RWPE1 (cell line): ENCODE results near the gene MUC5AC.

Experiments
- CTCF ChIA-PET: fragments of 350-600 bp; sonication (Branson Sonifier 250); formaldehyde crosslinking; extraction: SDS; loops from one replicate; lab custom pipeline; 2021; lab: Yijun Ruan, JAX
- POLR2A ChIA-PET: fragments of 400-600 bp; formaldehyde crosslinking; extraction: SDS; loops from one replicate; lab custom pipeline; 2020; ENCODE audit warnings: antibody characterized with exemption; ENCODE audit not compliant: low non-redundant PET; lab: Yijun Ruan, JAX
- DNase-seq: peaks from one replicate; pipeline ENCODE4 v3.0.0; 2012; ENCODE audit warnings: low spot score
- H3K27ac ChIP-seq: fragments of 450-650 bp; 2 replicates; pipeline ENCODE4 v1.5.1; 2017
- TF ChIP-seq, protein P1 (sequence below): fragments of 450-650 bp; conservative IDR thresholded peaks from 2 replicates; pipeline ENCODE4 v1.5.1; 2017; ENCODE audit warnings: low read depth, mild to moderate bottlenecking

Gene MUC5AC

GRCh38 chr11:1123970-1124369 is 33.8 kb upstream of the MUC5AC start:
- CTCF ChIA-PET = no interaction called here

GRCh38 chr11:1125803-1126202 is 31.9 kb upstream of the MUC5AC start:
- POLR2A ChIA-PET = no interaction called here
- CTCF ChIA-PET = no interaction called here
- TF ChIP-seq, protein P1, sequence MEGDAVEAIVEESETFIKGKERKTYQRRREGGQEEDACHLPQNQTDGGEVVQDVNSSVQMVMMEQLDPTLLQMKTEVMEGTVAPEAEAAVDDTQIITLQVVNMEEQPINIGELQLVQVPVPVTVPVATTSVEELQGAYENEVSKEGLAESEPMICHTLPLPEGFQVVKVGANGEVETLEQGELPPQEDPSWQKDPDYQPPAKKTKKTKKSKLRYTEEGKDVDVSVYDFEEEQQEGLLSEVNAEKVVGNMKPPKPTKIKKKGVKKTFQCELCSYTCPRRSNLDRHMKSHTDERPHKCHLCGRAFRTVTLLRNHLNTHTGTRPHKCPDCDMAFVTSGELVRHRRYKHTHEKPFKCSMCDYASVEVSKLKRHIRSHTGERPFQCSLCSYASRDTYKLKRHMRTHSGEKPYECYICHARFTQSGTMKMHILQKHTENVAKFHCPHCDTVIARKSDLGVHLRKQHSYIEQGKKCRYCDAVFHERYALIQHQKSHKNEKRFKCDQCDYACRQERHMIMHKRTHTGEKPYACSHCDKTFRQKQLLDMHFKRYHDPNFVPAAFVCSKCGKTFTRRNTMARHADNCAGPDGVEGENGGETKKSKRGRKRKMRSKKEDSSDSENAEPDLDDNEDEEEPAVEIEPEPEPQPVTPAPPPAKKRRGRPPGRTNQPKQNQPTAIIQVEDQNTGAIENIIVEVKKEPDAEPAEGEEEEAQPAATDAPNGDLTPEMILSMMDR = no peak
- DNase-seq = no peak
- no peak overlapping the region for H3K27ac ChIP-seq

More at GRCh38 chr11:1123970-1124369, 33.8 kb upstream of the MUC5AC start:
- DNase-seq = no peak
- POLR2A ChIA-PET = no interaction called here
- TF ChIP-seq, protein P1 = no peak
- H3K27ac ChIP-seq = no peak overlapping the region

DNA sequence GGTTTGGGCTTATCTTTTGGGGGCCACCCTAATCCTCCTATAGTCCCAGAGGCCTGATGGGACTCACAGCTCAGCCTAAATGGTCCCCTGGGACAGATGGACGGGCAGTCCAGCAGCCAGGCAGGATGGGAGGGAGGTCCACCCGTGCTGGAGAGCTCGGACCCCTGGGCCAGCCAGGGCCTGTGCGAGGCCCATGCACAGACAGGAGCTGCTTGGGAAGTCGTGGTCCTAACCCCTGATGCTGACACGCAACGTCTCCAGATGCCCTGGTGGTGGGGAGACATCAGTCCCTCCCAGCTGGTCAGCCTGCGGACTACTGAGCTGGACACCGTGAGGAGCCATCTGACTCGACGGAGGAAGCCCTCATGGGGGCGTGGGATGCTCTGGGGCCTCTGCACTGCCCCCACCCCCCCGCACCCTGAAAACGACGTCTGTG is 31.2 kb upstream of the MUC5AC start:
- no peak overlapping the region for H3K27ac ChIP-seq
- TF ChIP-seq, protein P1 = no peak
- DNase-seq = no peak
- ChIA-PET CTCF (no interaction called here), POLR2A (no interaction called here)

- H3K27ac ChIP-seq = no peak overlapping the region
- POLR2A ChIA-PET = no interaction called here
- DNase-seq = no peak
- TF ChIP-seq, protein P1 = no peak
- CTCF ChIA-PET = interaction anchor here (0.5 kb wide), 1 partner anchor 75 kb away, joined by 5 read pairs; no protein-coding TSS in a partner anchor
These were observed 30.7 kb upstream of the MUC5AC start for GRCh38 chr11:1126935-1127663.

GRCh38 chr11:1127664-1128162 is 30.0 kb upstream of the MUC5AC start:
- POLR2A ChIA-PET = no interaction called here
- no peak for DNase-seq
- H3K27ac ChIP-seq = no peak overlapping the region
- TF ChIP-seq, protein P1 = no peak
- CTCF ChIA-PET = interaction anchor here (0.5 kb wide), 1 partner anchor 76 kb away, joined by 5 read pairs; no protein-coding TSS in a partner anchor

- H3K27ac ChIP-seq = no peak overlapping the region
- ChIA-PET CTCF (no interaction called here), POLR2A (no interaction called here)
- no peak for DNase-seq
- TF ChIP-seq, protein P1 = no peak
These were observed 29.2 kb upstream of the MUC5AC start for GRCh38 chr11:1128311-1129142.
